Thyroid gland (tissue), 4 donors: Measurements from ENCODE around the gene SLC19A1. TPM values are rescaled to one million over a fixed set of nuclear protein-coding genes. Genes with fewer than 3 reads are reported as not detected.

Source experiments
- DNase-seq, 2 donors: peaks; one replicate each; pipeline ENCODE4 v3.0.0-alpha.2; 2019
- H3K27ac ChIP-seq, 3 donors: fragments of 200-600 bp; sonication (generic); 1 replicate in 2 of 3; 2 replicates in 1 of 3; pipeline ENCODE4 v1.5.1; 2016 to 2019; ENCODE audit warnings: mild to moderate bottlenecking in 1 of 3, moderate library complexity in 1 of 3
- H3K27me3 ChIP-seq: fragments of 200-600 bp; sonication (generic); one replicate; pipeline ENCODE4 v1.5.1; 2019
- H3K36me3 ChIP-seq, 2 donors: fragments of 200-600 bp; sonication (generic); one replicate each; pipeline ENCODE4 v1.5.1; 2016 to 2019
- H3K4me1 ChIP-seq, 2 donors: fragments of 200-600 bp; sonication (generic); one replicate each; pipeline ENCODE4 v1.5.1; 2017 to 2019
- H3K4me3 ChIP-seq, 3 donors: fragments of 200-600 bp; sonication (generic); replicated peaks in 1 of 3; 1 replicate in 2 of 3; 2 replicates in 1 of 3; pipeline ENCODE4 v1.5.1; 2016; ENCODE audit warnings: mild to moderate bottlenecking in 1 of 3
- H3K9me3 ChIP-seq: fragments of 200-600 bp; sonication (generic); one replicate; pipeline ENCODE4 v1.5.1; 2017
- CTCF ChIP-seq, 6 experiments: fragments of 200-600 bp in 3 of 6; fragments of 450-650 bp in 3 of 6; sonication (generic) in 3 of 6; IDR thresholded peaks; one replicate each; pipeline ENCODE4 v1.5.1; 2016 to 2019; ENCODE audit warnings: antibody characterized with exemption in 6 of 6, mild to moderate bottlenecking in 2 of 6, inconsistent platforms in 1 of 6, moderate library complexity in 1 of 6
- POLR2A ChIP-seq, 2 donors: fragments of 450-650 bp; IDR thresholded peaks; one replicate each; pipeline ENCODE4 v1.6.1; 2017; ENCODE audit warnings: antibody characterized with exemption in 2 of 2, mild to moderate bottlenecking in 2 of 2, moderate library complexity in 1 of 2
- WGBS, 2 donors: methylation state at CpG; one replicate each; pipeline ENCODE4 v1.1.5; 2017; 5-methylcytosine and 5-hydroxymethylcytosine counted together
- intact Hi-C: fragments of 100-400 bp; cut with DNase I; formaldehyde crosslinking; loops from one replicate; pipeline ENCODE4 v1.15.1; 2023
- total RNA-seq, 4 donors: library from RNA; depleted of rRNA; stranded (reverse); fragments of >200 nt; gene quantifications; one replicate each; pipeline ENCODE4 v1.2.3, GENCODE V29; 2016

Gene SLC19A1
- total RNA-seq, 4 donors from 2014 or later: 7.6 to 15.5 (median 12.2) TPM

DNA sequence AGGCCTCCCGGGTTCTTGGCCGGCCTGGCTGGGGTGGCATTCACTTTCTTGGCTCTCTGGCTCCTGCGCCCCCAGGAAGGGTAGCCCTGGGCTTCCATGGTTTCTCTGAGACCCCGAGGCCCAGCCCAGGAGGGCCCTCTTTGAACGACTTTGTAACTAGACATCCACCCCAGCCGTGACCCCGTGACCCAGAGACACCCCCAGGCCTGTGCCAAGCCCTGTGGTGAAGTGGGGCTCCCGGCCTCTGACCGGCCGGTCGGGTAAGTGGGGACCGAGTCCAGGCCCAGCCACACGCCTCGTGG, 73.3 kb downstream of the SLC19A1 start:
- Histone ChIP-seq H3K27me3 (no peaks in the 10 kb centered on the region), H3K4me3 (no peak overlapping the region), H3K9me3 (no peaks in the 10 kb centered on the region), H3K36me3 (peaks cover 0 to 5% of the 10 kb centered on the region in 2 donors), H3K27ac (no peak overlapping the region), H3K4me1 (peaks cover 0 to 17% of the 10 kb centered on the region in 2 donors)
- intact Hi-C loops: no loop called here
- no peak for DNase-seq
- no peak for TF ChIP-seq POLR2A (IDR thresholded peaks at IDR 0.05)
- no peak for TF ChIP-seq CTCF (IDR thresholded peaks at IDR 0.05)
- 93 to 100% methylated on average over 7 to 8 of the region's 14 CpGs for WGBS, 2 donors

GRCh38 chr21:45468051-45468970, 73.9 kb downstream of the SLC19A1 start:
- no peak overlapping the region for H3K4me3 ChIP-seq
- H3K27ac ChIP-seq: no peak overlapping the region
- intact Hi-C loops: no loop called here
- H3K27me3 ChIP-seq: no peaks in the 10 kb centered on the region
- TF ChIP-seq CTCF (IDR thresholded peaks at IDR 0.05) (no peak), POLR2A (IDR thresholded peaks at IDR 0.05) (no peak)
- H3K4me1 ChIP-seq: peaks cover 0 to 17% of the 10 kb centered on the region in 2 donors
- WGBS, 2 donors: 89 to 92% methylated on average over 22 to 36 of the region's 45 CpGs
- H3K9me3 ChIP-seq: no peaks in the 10 kb centered on the region
- peaks cover 0 to 5% of the 10 kb centered on the region in 2 donors for H3K36me3 ChIP-seq
- no peak for DNase-seq

GRCh38 chr21:45467221-45467779, 74.9 kb downstream of the SLC19A1 start:
- Histone ChIP-seq H3K4me3 (no peak overlapping the region), H3K36me3 (peaks cover 0 to 5% of the 10 kb centered on the region in 2 donors), H3K4me1 (peaks cover 0 to 17% of the 10 kb centered on the region in 2 donors), H3K27me3 (no peaks in the 10 kb centered on the region), H3K9me3 (no peaks in the 10 kb centered on the region), H3K27ac (no peak overlapping the region)
- DNase-seq: no peak
- WGBS, 2 donors: 90 to 93% methylated on average over 13 to 19 of the region's 25 CpGs
- no peak for TF ChIP-seq POLR2A (IDR thresholded peaks at IDR 0.05)
- TF ChIP-seq CTCF (IDR thresholded peaks at IDR 0.05): no peak
- intact Hi-C loops: no loop called here

DNA sequence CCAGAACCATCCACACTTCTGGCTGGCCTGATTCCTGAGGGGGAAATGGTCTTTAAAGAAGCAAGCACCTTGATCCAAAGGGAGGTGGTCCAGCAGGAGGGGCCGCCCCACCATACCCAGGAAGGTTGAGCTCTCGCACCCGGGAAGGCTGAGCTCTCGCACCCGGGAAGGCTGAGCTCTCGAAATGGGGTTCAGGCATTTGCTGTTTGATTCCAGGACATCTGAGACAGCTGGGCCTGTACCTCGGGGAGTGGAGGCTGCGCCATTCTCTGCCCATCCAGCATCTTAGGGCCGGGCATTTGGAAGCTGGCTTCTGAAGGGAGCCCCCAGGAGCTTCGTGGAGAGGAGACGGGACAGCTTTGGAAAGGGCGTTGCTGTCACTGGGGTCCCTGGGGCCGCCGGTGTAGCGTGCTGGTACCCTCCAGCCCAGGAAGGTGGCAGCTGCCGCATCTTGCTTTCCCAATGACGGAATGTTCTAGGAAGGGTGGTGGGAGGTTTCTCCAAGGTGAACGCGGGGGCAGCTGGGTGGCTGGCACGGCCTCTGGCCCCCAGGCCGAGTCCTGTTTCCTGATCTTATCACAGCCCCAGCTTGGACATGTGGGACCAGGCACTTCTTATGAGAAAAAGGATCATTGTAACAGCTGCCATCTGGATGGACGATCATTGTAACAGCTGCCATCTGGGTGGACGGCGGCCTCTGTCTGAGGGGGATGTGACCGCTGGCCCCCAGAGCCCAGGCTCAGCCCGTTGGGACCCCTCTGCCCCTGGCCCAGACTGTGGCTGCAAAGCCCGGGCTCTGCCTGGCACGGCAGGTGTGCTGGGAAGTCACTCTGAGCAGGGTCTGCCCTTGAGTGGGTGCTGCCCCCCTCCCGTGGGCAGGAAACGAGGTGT, 75.7 kb downstream of the SLC19A1 start:
- no peak for DNase-seq
- Histone ChIP-seq H3K4me3 (no peak overlapping the region), H3K27me3 (no peaks in the 10 kb centered on the region), H3K9me3 (no peaks in the 10 kb centered on the region), H3K27ac (no peak overlapping the region), H3K4me1 (peaks cover 0 to 12% of the 10 kb centered on the region in 2 donors), H3K36me3 (peaks cover 0 to 5% of the 10 kb centered on the region in 2 donors)
- 91 to 96% methylated on average over 12 to 22 of the region's 30 CpGs for WGBS, 2 donors
- intact Hi-C loops: no loop called here
- TF ChIP-seq POLR2A (IDR thresholded peaks at IDR 0.05): no peak
- TF ChIP-seq CTCF (IDR thresholded peaks at IDR 0.05): no peak
